IPS-20b (cell line): ENCODE data around the gene STAP2.

Experiments
- H3K27ac ChIP-seq: one replicate; pipeline ENCODE4 v1.5.1; 2013; ENCODE audit warnings: low read length
- H3K27me3 ChIP-seq: 2 replicates; pipeline ENCODE4 v1.6.1; 2013; ENCODE audit warnings: mild to moderate bottlenecking, low read length, inconsistent platforms; ENCODE audit not compliant: insufficient read depth
- H3K36me3 ChIP-seq: 2 replicates; pipeline ENCODE4 v1.6.1; 2013; ENCODE audit warnings: low read depth, mild to moderate bottlenecking, inconsistent platforms, low read length, moderate library complexity; ENCODE audit not compliant: insufficient read depth
- H3K4me1 ChIP-seq: 2 replicates; pipeline ENCODE4 v1.6.1; 2013; ENCODE audit warnings: mild to moderate bottlenecking, control low read depth, inconsistent platforms, low read length, moderate library complexity; ENCODE audit not compliant: insufficient read depth
- H3K4me3 ChIP-seq: 2 replicates; pipeline ENCODE4 v1.5.1; 2013; ENCODE audit warnings: mild to moderate bottlenecking, low read length, inconsistent platforms
- H3K9ac ChIP-seq: 2 replicates; pipeline ENCODE4 v1.6.1; 2013; ENCODE audit warnings: low read depth, mild to moderate bottlenecking, inconsistent platforms, low read length, moderate library complexity
- H3K9me3 ChIP-seq: 2 replicates; pipeline ENCODE4 v1.6.1; 2013; ENCODE audit warnings: mild to moderate bottlenecking, low read depth, low read length, inconsistent platforms; ENCODE audit not compliant: insufficient read depth

STAP2 gene

GRCh38 chr19:4375164-4376027 lies 36.8 kb upstream of the STAP2 start:
- peak overlapping the region; percentile 67 for H3K9ac ChIP-seq
- H3K9me3 ChIP-seq: no peaks in the 10 kb centered on the region
- H3K4me3 ChIP-seq: peak overlapping the region; percentile 44; the same call in 1 of the 2 replicates
- peaks cover 35% of the 10 kb centered on the region for H3K4me1 ChIP-seq
- no peaks in the 10 kb centered on the region for H3K27me3 ChIP-seq
- H3K27ac ChIP-seq: peak overlapping the region; percentile 13
- H3K36me3 ChIP-seq: no peaks in the 10 kb centered on the region

GRCh38 chr19:4374498-4375163 lies 36.0 kb upstream of the STAP2 start:
- Histone ChIP-seq H3K27ac (peak overlapping the region; percentile 13), H3K4me3 (peak overlapping the region; percentile 44; the same call in 1 of the 2 replicates), H3K9me3 (no peaks in the 10 kb centered on the region), H3K36me3 (no peaks in the 10 kb centered on the region), H3K27me3 (no peaks in the 10 kb centered on the region), H3K4me1 (peaks cover 32% of the 10 kb centered on the region), H3K9ac (peak overlapping the region; percentile 67)

- Histone ChIP-seq H3K4me3 (no peak overlapping the region), H3K27ac (peak overlapping the region; percentile 13), H3K9ac (0 out of 2 replicates have a peak overlapping the region, but pooled peaks have one; percentile 67), H3K4me1 (peaks cover 35% of the 10 kb centered on the region), H3K9me3 (no peaks in the 10 kb centered on the region), H3K27me3 (no peaks in the 10 kb centered on the region), H3K36me3 (no peaks in the 10 kb centered on the region)
These were observed 35.2 kb upstream of the STAP2 start for GRCh38 chr19:4373601-4374497.

DNA sequence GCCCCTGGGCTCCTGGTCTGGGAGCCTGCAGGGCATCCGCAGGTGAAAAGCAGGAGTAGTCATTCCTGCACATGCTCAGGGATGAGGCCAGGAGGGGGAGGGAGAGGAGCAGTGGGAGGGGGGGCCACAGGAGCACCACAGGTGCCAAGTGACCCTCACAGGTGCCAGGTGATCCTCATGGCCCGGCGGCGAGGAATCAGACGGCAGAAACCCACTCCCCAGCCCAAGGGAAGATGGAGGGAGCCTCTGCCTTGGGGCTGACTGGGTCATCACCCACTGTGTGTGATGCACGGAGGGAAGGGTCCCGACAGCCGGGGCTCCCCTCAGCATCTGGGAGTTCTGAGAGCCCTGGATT lies 34.4 kb upstream of the STAP2 start:
- no peak overlapping the region for H3K9ac ChIP-seq
- peaks cover 39% of the 10 kb centered on the region for H3K4me1 ChIP-seq
- H3K27ac ChIP-seq: no peak overlapping the region
- H3K36me3 ChIP-seq: no peaks in the 10 kb centered on the region
- H3K27me3 ChIP-seq: no peaks in the 10 kb centered on the region
- no peaks in the 10 kb centered on the region for H3K9me3 ChIP-seq
- H3K4me3 ChIP-seq: no peak overlapping the region

DNA sequence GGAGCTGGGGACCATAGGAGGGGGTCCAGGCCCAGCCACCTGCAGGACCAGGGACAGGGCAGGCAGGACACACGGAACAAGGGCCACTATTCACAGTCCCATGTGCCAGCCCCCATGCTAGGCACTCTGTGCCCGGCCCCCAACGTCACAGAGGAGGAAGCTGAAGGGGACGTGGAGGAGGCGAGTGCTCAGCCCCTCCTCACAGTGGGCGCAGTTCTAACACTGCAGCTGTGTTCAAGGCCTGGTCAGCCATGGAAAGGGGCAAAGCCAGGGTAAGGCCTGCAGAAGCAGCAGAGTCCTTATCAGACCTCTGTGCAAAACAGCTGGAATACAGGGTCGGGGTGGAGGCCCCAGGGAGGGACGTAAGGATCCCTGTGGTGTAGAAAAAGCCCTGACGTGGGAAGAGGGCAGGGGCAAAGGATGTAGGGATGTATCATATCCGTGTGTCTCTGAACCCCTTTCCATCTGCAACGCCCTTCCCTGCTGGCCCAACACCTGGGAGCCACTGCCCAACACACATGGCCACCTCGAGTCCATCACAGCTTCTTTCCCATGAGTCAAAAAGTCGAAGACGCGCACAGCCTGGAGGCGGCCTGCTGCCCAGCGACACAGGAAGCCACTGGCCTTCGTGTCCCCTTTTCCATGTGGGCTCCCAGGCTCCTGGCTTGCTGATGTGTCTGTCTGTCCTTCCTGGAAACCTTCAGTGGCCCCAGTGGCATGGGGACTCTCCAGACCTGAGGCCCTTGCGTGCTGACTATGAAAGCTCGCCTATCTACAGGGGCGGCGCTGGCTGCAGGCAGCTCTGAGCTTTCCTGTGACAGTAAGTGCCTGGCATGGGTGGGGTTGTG lies 33.8 kb upstream of the STAP2 start:
- Histone ChIP-seq H3K4me1 (peaks cover 39% of the 10 kb centered on the region), H3K27me3 (no peaks in the 10 kb centered on the region), H3K36me3 (no peaks in the 10 kb centered on the region), H3K9me3 (no peaks in the 10 kb centered on the region), H3K9ac (no peak overlapping the region), H3K4me3 (no peak overlapping the region), H3K27ac (no peak overlapping the region)

DNA sequence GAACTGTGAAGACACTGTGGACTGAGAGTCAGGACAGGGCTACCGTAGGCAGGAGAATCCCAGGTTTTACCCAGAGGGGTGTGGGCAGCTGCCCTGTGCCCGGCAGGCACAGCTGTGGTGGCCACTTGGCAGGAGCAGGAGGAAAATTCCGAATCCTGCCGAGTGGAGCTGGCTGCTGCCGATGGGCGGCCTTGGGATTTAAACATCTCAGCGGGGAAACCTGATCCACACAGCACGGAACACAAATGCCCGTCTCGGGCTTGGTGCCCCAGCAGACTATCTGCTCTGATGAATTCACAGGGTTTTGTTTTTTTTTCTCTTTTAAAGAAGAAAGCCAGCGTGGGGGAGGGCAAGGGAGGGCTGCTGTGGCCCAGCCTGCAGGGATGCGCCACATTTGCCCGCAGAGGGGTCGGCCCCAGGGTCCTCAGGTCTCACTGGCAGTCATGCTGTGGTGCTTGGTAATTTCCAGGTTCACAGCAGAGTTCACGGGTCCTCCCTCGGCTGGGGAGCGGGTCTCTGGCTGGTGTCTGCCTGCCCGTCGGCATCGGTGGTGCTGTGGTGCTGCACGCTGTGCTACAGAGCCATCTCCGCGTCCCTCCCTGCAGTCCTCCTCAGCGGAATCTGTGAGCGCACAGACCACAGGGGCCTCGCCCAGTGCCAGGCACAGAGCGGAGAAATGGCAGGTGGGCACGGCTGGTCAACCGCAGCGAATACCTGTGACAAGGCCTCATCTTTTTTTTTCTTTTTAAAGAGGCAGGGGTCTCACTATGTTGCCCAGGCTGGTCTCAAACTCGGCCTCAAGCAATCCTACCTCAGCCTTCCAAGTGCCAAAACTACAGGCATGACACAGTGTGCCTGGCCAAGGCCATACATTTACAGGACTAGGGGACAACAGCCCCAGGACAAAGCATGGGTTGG lies 32.9 kb upstream of the STAP2 start:
- Histone ChIP-seq H3K27ac (no peak overlapping the region), H3K9ac (no peak overlapping the region), H3K4me1 (peaks cover 33% of the 10 kb centered on the region), H3K4me3 (no peak overlapping the region), H3K36me3 (no peaks in the 10 kb centered on the region; the same call in 1 of the 2 replicates), H3K27me3 (no peaks in the 10 kb centered on the region), H3K9me3 (no peaks in the 10 kb centered on the region)

DNA sequence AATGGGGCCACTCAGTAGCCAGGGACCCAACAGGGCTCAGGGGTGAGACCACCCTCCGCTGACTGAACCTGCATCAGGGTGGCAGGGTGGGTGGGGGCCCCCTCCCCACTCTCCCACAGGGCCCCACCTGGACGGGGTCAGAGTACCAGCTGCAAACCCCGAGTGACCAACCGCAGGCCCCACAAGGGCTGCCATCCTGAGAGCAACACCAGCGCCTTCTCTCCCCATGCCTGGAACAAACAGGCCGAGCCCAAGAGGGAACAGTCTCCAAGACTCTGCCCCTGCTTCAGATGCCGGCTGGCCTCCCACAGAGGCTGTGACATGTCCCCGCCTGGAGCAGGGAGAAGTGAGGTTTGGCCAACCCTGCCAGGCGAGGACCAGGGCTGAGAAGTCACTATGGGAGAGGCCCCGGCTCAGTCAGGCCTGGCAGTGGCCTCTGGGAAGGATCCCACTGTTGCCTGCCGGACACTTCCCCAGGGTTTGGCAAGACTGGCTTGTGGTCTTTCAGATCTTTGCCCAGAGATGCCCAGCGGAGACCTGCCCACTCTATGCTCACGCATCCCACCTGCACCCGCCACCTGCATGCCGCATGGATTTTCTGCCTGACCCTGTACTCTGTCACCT lies 31.9 kb upstream of the STAP2 start:
- Histone ChIP-seq H3K4me3 (no peak overlapping the region), H3K27ac (no peak overlapping the region), H3K27me3 (no peaks in the 10 kb centered on the region), H3K36me3 (no peaks in the 10 kb centered on the region; the same call in 1 of the 2 replicates), H3K9ac (no peak overlapping the region), H3K9me3 (no peaks in the 10 kb centered on the region), H3K4me1 (peaks cover 24% of the 10 kb centered on the region)

DNA sequence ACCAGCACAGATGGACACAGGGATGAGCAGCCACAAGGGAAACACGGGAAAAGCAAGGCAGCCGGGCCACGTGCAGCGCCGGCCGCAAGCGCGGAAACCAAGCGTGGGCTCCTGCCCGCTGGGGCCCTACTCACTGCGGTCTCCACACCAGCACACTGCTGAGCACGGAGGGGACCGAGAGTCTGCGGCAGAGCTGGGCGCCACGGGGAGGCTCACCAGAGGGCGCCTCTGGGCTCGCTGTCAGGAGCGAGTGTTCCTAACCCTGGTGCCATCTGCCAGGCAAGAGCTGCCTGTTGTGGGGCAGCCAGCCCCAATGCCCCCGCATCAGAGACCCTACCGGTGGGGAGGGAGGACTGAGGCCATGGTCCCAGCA lies 31.2 kb upstream of the STAP2 start:
- H3K9ac ChIP-seq: peak overlapping the region; percentile 8; the same call in 1 of the 2 replicates
- H3K27ac ChIP-seq: no peak overlapping the region
- H3K4me3 ChIP-seq: no peak overlapping the region
- no peaks in the 10 kb centered on the region for H3K27me3 ChIP-seq
- peaks cover 17% of the 10 kb centered on the region for H3K4me1 ChIP-seq
- no peaks in the 10 kb centered on the region for H3K9me3 ChIP-seq
- peaks cover 5% of the 10 kb centered on the region; the same call in 1 of the 2 replicates for H3K36me3 ChIP-seq

GRCh38 chr19:4369109-4369887 lies 30.7 kb upstream of the STAP2 start:
- H3K9ac ChIP-seq: peak overlapping the region; percentile 8; the same call in 1 of the 2 replicates
- no peak overlapping the region for H3K27ac ChIP-seq
- no peaks in the 10 kb centered on the region for H3K9me3 ChIP-seq
- H3K4me1 ChIP-seq: peaks cover 12% of the 10 kb centered on the region
- peaks cover 5% of the 10 kb centered on the region; the same call in 1 of the 2 replicates for H3K36me3 ChIP-seq
- no peak overlapping the region for H3K4me3 ChIP-seq
- no peaks in the 10 kb centered on the region for H3K27me3 ChIP-seq
